Measurements from ENCODE around the gene NAA80. TPM values are rescaled to one million over a fixed set of nuclear protein-coding genes. Genes with fewer than 3 reads are reported as not detected.

Gene NAA80
- total RNA-seq = 10 to 100 TPM; 12.6 to 24.3 (median 15.9) TPM

- Histone ChIP-seq H3K4me3 (peak within 1 kb of the TSS; percentile 42 to 82 (median 74)), H3K9me3 (no peaks in the 10 kb centered on the region), H3K27me3 (no peaks in the 10 kb centered on the region), H3K36me3 (peaks cover 0 to 16% (median 0%) of the 10 kb centered on the region in 3 donors), H3K27ac (peak within 1 kb of the TSS; percentile 93 to 98 (median 96)), H3K4me1 (peaks cover 0 to 59% (median 40%) of the 10 kb centered on the region in 4 donors)
- peak; percentile 99 for DNase-seq (ENCODE audit: low spot score in 2 of 2)
- TF ChIP-seq CTCF (IDR thresholded peaks at IDR 0.05) = peak; percentile 13 to 89 (median 33)
- peak; percentile 81 to 97 for TF ChIP-seq EP300 (IDR thresholded peaks at IDR 0.05)
- TF ChIP-seq POLR2A (IDR thresholded peaks at IDR 0.05) = peak; percentile 87 to 98
- WGBS, 2 donors = 0 to 1% methylated on average over 34 to 40 of the region's 61 CpGs
Measured at GRCh38 chr3:50298836-50299637, at the start of gene NAA80, which contains the start of gene HYAL3. Gene NAA80 (minus strand): TSS chr3:50299405. CDS start chr3:50297463, 1,942 bp downstream. Gene HYAL3 (minus strand): TSS chr3:50299405. CDS start chr3:50295602, 3,803 bp downstream.

GRCh38 chr3:50347187-50347813 is 48.1 kb upstream of the NAA80 start:
- Histone ChIP-seq H3K36me3 (peaks cover 0 to 22% (median 0%) of the 10 kb centered on the region in 3 donors), H3K9me3 (no peaks in the 10 kb centered on the region), H3K4me1 (peaks cover 0 to 59% (median 22%) of the 10 kb centered on the region in 4 donors), H3K27me3 (no peaks in the 10 kb centered on the region), H3K27ac (peak overlapping the region in 1 of 4 donors; percentile 2), H3K4me3 (no peak overlapping the region)
- WGBS, 2 donors = 10 to 21% methylated on average over 11 to 14 of the region's 14 CpGs
- peak; percentile 48 to 63 (median 52) for TF ChIP-seq CTCF (IDR thresholded peaks at IDR 0.05)
- no peak for TF ChIP-seq POLR2A (IDR thresholded peaks at IDR 0.05)
- no peak for TF ChIP-seq EP300 (IDR thresholded peaks at IDR 0.05)
- DNase-seq (ENCODE audit: low spot score in 2 of 2) = peak in 1 of 2 donors; percentile 62

GRCh38 chr3:50345586-50346234 is 46.5 kb upstream of the NAA80 start, which contains the start of gene ZMYND10:
Gene ZMYND10 (minus strand): TSS chr3:50345732. CDS start chr3:50345579, 153 bp downstream.
- peaks cover 0 to 64% (median 21%) of the 10 kb centered on the region in 4 donors for H3K4me1 ChIP-seq
- peak within 1 kb of the TSS in 1 of 4 donors; percentile 21 for H3K27ac ChIP-seq
- no peak for DNase-seq (ENCODE audit: low spot score in 2 of 2)
- H3K36me3 ChIP-seq = peaks cover 0 to 22% (median 0%) of the 10 kb centered on the region in 3 donors
- peak within 1 kb of the TSS; percentile 12 to 48 (median 38) for H3K4me3 ChIP-seq
- WGBS, 2 donors = 10 to 17% methylated on average over 27 to 43 of the region's 45 CpGs
- no peaks in the 10 kb centered on the region for H3K27me3 ChIP-seq
- no peaks in the 10 kb centered on the region for H3K9me3 ChIP-seq
- no peak for TF ChIP-seq POLR2A (IDR thresholded peaks at IDR 0.05)
- TF ChIP-seq EP300 (IDR thresholded peaks at IDR 0.05) = no peak
- no peak for TF ChIP-seq CTCF (IDR thresholded peaks at IDR 0.05)

- Histone ChIP-seq H3K4me3 (peak overlapping the region in 1 of 4 donors; percentile 48), H3K27ac (peak overlapping the region in 1 of 4 donors; percentile 21), H3K27me3 (no peaks in the 10 kb centered on the region), H3K4me1 (peaks cover 0 to 67% (median 19%) of the 10 kb centered on the region in 4 donors), H3K9me3 (no peaks in the 10 kb centered on the region), H3K36me3 (peaks cover 0 to 22% (median 0%) of the 10 kb centered on the region in 3 donors)
- no peak for DNase-seq (ENCODE audit: low spot score in 2 of 2)
- TF ChIP-seq POLR2A (IDR thresholded peaks at IDR 0.05) (no peak), CTCF (IDR thresholded peaks at IDR 0.05) (no peak), EP300 (IDR thresholded peaks at IDR 0.05) (no peak)
- WGBS, 2 donors = 68 to 77% methylated on average over 8 of the region's 8 CpGs
Measured at GRCh38 chr3:50345008-50345407, 45.8 kb upstream of the NAA80 start.
